HG03520 (cell line): ENCODE data around the gene TSPAN7.
A peak's percentile ranks its signal among the peaks of the same experiment; 100 is the strongest.

Source experiments
- ATAC-seq: cut with Tn5 transposase; IDR thresholded peaks from one replicate; pipeline ENCODE4 v1.9.1; 2021; ENCODE audit warnings: mild to moderate bottlenecking, moderate library complexity; ENCODE audit not compliant: unreplicated experiment

Gene TSPAN7

DNA sequence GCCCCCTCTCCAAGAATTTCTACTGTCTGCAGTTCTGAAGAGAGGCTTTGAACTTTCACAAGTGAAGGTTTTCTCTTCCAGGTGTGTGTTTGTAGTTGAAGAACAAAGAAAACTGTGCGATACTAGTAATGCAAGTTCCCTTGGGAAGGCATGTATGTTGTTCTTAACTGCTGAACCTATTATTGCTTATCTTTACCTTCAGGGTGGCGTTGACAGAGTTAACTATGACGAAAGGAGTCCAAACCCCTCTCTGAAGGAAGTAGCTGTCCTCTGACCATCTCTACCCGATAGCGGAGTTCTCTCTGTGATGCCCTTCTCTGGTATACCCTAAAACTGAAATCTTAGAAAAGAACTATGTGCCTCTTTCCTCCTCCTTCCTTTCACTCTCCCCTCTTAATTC is 79.9 kb downstream of the TSPAN7 start:
- ATAC-seq, result no peak

DNA sequence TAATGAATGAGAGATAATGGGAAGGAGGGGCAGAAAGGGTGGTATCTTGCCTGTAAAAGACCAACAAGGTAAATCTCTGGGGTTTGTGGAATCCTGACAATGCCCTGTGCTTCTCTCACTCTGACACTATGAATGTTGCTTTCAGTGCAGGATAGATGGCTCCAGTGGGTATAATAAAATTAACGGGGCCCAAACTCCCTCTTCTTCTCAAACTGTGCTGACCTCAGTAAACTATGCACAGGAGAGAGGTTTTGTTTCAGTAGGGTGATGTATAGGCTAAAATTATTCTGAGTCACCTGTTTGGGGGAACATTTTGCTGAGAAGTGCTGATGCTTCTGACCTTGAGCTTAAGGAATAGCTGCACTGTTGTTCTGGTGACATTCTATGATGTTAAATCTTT is 82.6 kb downstream of the TSPAN7 start:
- no peak for ATAC-seq

DNA sequence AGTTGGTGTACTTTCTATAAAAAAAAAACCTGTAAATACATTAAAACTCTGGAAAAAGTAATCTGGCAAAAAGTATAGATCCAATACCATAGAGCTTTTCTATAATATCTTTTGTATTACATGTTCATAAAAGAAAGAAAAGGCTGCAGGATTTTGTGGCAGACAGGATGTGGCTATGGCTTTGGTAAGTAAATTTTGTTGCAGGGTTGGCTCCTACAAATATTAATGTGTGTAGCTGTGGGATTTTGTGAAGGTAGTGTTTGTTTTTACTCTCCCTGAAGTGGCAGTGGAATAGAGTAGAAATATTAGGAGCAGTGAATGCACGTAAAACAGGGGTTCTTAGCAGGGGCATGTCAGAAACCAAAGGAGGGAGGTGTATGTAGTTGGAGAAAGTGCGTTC is 84.8 kb downstream of the TSPAN7 start:
- ATAC-seq, result no peak

DNA sequence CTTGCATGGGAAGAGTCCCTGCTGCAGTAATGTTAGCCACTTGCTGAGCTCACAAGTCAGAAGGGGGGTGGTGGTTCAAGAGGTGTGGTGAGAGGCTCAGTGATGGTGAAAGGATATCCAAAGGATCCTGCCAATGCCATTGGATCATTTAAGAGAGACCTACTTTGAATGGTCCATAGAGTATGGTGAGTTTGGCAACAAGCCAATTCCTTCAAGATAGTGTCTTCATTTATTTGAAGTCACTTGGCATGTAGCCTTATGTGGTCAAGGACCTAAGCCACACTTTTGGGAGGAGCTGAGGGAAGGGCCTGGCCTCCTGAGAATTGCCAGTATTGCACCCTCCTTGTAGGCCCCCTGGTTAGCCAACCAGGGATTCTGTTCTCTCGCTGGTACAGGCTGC is 87.9 kb downstream of the TSPAN7 start:
- no peak for ATAC-seq

DNA sequence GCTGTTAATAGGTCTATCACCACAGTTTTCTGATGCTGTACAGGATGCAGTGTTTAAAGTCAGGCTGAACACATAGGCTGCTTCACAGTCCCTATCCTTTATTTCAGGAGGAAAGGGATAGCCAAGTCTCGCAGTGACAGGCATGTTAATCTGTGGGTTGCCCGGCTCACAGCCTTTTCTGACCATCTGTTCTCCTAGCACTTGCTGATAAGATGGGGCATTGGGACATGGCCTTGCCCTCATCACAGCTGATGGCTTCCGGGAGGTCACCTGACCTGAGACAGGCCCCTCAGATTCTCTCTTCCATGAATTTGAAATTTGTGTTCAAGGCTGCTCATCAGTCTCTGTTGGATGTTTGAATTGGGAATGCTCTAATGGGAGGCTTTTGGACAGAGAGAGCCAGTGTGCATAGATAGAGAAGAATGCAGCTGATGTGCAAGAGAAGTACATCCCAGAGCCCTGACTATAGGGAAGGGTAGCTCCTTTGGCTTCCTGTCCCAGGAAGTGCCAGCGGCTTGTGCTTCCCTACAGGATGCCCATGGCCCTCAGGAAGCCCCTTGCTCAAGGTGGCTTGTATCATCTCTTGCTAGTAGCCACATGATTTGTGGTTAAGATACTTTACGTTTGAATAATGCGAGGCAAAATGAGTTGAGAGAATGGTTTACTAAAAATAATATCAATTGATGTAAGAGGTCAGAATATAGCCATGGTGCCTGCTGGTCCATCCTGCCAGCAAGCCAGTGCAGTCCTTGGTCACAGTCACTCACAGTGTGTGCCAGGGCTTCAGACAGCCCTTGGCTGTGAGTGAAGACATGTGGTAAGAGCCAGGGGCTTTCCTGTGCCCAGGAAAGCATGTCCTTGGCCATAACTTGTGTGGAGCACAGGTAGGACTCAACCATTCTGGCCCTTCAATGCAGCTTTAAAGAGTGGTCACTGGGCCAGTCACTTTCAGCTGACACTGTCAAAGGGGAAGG is 88.6 kb downstream of the TSPAN7 start:
- ATAC-seq, result no peak

DNA sequence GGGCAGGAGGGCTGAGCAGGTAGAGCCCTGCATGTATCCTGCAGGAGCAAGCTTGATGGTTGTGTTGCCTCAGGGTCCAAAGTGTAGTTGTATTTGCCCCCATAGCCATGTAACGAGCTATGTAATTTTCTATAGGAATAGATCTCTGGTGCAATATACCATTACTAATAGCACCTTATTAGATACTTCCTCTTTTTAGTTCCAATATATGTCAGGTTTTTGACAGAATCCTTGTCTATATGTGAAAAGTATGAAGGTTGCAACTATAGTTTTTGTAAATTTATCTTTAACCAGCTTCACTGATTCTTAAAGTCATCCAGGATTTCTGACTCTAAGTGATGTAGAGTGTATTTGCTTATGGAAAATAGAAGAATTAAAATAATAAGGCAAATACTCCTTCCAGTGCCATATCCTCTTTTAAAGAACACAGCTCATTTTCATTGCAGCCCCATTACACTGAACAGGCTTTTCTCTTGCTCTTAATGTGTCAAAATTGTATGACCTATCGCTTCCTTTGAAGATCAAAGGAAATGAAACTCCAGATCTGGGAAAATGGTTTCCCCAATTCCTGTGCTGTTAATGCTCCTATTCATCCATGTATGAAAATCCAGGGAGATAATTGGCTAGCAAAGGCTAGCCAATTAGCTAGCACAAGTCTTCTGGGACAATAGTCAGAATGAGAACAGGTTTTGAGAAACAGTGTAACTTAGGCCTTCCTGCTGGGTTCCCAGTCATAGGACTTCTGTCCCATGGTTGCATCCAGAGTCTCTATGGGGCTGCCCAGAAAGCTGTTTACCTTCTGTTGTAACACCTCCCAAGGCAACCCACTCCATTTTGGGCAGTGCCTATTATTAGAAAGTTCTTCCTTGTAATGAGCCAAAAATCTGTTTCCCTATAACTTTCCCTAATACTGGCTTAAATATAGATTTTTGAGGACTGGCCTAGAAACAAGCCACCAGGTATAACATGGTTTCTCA is 90.6 kb downstream of the TSPAN7 start:
- no peak for ATAC-seq

DNA sequence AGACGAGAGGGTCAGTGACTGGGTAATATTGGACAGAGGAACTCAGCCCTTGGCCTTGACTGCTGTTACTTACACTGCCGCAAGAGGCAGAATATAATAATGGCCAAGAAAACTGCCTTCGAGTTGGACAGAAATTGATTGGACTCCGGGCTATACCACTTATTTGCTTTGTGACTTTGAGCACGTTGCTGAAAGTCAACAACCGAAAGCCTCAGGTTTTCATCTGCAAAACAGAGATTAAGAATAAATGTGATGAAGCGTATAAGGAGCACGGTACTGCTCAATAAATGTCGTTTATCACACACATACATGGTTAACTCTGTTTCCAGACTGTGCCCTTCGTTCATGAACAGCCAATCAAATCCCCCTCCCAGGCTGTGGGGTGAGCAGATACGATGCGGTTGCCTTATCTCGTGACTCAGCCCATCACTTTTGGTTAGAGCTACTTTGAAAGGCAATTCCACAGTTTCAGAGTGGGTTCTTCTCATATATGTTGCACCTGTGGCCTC is 91.6 kb downstream of the TSPAN7 start:
- ATAC-seq, result no peak

DNA sequence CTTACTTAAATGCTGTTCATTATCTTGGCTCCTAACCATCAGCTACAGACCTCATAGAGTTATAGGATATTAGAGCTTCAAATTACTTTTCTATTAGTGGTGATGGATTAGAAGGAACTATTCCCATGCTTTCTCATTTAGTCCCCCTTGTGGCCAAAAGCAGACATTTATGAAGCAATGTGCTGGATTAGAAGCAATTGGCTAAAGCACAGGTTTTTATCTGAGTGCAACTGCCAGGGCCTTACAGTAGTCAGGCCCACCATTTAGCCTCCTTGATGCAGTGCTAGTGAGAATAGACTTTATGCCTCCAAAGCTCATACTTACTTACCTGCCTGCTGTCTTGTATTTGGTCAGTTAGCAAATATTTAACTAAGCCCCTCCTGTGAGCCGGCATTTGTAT is 93.0 kb downstream of the TSPAN7 start:
- ATAC-seq, result no peak

DNA sequence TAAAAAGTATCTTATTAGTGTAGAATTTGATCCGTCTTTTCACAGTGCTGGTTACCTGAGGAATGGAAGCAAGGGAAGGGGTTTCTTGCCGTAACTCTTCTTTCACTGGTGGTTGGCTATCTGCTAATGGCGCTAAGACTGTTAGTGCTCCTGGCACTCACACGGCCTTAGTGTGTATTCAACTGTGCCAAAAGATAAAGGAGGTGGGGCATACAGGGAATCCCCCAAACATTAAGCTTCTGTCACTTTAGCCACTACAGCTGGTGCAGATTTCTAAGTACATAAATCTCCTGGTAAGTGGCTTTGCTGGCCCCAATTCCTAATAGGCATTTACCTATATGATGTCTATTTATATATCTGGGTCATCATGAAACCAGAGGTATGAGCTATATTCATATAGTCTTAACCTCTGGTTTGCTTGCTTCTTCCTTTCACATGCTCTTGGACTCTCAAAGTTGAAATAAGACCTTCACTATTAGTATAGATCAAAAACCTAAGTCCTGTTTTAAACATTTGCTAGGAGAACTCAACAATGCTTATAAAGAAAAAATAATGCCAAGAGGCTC is 95.1 kb downstream of the TSPAN7 start:
- ATAC-seq, result no peak

DNA sequence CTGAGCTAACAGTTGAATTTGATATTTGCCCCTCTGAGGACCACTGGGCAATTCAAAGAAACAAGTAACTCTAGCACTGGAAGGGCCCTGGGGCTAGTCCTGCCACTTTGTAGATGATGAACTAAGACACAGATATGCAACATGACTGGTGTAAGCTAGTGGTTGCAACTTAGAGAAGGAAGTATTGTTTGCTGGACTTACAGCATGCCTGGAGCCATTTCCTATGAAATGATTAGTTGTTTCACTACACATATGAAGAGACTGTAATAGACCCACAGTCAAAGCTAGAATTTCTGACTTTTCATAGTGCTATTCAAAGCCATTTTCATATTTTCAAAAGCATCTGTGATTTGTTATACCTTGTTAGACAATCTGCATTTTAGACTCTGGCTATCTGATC is 96.2 kb downstream of the TSPAN7 start:
- ATAC-seq, result no peak

DNA sequence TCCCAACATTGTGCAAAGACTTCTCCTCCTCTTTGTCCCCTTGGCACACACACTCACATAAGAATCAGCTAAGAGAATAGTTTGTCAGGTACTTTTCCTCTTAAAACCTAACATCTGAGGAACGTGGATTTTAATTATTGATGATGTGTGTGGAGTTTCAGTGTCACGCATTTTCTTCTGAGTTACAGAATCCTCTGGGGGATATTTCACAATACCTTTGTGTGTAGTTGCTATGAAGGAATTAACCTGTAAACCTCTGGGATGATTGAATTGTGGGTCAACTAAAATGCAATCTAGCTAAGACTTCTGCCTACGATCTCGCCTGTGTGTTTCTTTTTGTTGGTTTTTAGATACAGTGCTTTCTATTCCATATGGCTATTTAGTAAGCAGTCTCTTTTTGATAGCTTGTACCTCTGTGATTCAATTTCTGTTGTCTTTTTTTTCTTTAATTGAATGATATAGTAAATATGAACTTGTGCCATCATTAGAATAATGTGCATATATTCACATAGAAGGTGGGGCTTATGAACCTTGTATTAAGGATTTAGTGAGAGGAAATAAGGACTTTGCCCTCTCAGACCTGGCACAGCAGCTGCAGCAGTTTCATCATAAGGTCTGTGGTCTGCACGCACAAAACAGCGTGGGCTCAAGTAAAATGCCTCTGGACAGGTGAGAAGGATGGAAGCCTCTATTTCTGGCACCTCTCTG is 99.2 kb downstream of the TSPAN7 start:
- no peak for ATAC-seq

DNA sequence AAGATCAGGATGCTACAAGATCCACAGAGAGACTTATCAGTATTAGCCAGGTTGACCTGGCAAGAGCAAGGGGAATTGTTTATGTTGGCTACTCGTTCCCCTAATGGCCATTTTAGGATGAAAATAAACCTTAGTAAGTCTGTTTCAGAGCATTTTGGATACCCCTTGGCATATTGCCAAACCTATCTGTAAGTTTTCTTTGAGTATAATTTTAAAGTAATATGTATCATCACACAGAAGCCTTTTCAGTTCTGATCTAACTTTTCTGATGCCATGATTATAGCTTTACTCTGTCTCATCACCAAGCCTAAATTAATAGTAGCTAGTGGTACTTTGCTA is 99.7 kb downstream of the TSPAN7 start:
- no peak for ATAC-seq

DNA sequence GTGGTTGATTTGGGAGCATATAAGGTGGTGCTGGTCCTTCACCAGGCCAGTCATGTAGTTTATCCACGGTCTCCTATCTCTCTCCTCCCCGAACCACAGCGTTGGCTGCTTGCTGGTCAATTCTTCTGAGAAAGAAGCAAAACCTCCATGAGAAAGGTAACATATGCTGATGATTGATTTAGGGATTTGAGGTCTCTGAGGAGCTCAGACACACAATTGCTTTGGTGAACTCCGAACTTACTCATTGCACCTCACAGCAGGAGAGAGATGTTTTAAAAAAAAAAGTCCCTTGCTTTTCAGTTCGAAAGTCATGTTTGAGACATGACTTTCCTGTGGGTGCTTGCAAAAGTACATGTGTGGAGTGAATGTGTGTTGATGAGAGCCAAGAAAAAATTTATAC is 100.2 kb downstream of the TSPAN7 start:
- peak; percentile 43 for ATAC-seq

DNA sequence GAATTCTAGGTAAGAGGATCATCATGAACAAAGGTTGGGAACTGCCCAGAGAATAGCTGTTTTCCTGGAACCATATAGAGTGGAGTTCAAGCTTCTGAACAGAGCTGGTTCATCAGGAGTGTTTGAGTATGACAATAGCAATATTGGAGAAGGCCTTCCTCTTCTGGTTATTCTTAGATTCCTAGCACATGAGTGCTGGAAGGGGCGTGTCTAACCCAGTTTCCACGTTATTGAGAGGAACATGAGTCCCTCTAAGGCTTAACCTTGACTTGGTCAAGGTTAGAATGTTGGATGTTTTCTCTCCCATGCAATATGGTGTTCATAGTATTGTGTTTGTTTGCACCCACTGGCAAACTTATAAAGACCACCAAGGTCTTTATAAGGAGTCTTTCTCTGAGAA is 101.3 kb downstream of the TSPAN7 start:
- ATAC-seq, result no peak

DNA sequence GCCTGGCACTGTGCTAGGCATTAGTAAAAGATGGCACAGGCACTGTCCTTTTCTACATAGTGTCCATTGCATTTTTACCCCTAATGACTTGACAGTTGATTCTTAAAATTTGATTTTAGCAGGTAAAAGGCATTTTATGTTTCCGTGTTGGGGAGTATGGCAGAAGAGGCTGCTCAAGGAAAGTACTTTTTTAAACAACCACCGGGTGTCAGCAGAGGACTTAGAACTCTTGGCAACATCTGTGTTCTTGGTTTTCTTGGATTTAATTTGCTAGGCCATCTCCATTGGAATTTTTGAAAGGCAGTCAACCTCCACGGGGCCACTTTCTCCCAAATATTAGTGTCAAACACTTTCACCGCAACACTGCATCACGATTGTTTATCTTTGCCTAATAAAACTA is 102.9 kb downstream of the TSPAN7 start:
- no peak for ATAC-seq

DNA sequence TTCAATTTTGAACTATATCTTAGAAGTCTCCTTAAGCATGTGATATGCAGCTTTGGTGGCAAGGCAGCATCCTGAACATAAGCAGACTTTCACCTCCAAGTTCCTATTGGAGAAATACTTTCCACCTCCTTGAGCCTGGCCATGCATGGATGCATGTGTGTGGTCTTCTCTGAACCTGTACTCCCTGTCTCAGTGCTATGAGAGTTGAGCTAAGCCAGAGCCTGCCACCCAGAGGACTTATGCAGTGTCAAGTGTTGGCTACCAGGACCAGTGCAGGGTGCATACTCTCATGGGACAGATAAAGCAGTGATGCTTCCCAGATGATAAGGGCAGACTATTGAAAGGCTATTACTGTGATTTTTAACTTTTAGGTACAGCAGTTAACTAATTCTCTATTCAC is 105.6 kb downstream of the TSPAN7 start:
- ATAC-seq, result no peak

DNA sequence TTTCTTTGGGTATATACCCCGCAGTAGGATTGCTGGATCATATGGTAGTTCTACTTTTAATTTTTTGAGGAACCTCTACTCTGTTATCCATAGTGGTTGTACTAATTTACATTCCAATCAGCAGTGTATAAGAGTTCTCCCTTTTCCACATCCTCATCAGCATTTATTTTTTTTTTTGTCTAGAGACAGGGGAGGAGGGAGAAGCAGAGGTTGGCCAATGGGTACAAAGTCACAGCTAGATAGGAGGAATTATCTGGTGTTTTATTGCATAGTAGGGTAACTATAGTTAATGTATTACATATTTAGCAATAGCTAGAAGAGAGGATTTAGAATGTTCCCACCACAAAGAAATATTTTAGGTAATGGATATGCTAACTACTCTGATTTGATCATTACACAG is 107.4 kb downstream of the TSPAN7 start:
- ATAC-seq, result no peak

DNA sequence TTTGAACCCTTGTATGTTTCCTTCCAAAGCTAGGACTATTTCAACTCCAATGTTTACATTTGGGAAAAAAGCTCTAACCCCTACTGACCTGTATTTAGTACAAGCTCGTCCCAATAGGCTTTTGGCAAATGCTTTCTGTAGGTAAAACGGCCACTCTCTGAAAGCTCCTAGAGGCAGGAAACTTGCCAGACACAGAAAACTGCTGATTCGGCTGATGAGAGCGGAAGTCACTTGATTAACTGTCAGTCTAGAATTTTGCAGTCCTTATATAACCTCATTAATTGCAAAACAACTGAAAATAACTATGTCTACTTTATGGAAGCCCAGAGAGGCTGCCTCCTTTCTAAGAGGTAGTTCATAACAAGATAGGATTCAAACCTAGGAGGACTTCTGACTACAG is 108.1 kb downstream of the TSPAN7 start:
- no peak for ATAC-seq

DNA sequence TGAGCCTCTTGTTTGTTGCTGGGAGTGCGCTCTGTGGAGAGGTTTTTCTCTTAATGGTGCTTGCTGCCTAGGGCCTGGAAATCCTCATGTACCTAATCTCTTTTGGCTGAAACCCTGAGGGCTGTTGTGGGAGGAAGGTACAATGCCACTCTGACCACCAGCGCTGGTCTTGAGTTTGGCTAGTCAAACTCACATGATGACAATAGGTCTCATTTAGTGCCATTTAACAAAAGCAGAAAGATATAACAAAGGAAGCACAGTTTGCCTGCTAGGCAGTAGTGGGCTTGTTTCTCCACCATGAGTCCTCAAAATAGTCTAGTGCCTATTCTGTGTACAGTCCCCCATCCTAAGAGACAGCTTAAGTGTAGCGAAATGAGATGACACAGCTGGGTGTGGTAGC is 111.3 kb downstream of the TSPAN7 start:
- ATAC-seq, result no peak

DNA sequence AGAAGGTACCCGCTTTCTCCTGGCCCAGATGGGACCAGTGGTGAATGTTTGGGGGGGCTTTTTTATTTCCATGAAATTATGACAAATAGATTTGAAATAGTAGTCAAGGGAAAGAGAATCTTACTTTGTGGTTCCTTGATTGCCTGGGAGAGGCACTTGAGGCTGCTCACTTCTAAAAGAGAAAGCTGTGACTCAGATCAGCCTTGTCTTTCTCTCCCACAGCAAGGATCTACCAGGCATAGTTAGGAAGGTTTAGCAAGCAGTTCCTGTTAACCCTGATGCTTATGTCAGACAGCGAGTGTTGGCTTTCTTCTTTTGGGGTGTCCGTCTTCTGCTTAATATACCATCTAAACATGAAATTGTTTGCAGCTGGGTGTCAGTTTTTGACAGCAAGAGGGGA is 114.5 kb downstream of the TSPAN7 start:
- no peak for ATAC-seq

DNA sequence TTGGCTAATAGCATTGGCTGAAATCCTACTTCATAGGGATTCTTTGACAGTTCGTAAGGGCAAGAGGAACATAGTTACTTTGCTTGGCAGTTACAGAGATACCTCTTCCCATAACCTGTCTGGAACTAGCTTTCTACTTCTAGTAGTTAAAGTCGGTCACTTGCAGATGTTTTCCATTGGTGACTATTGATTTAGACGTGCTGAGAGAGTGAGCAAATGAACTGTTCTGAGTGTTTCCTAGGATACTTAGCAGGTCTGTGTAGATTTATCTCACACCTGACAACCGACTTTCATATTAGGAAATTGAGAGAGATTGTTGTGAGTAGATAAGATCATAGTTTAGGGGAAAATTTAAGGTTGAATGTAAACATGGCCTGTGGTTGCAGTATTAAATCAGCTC is 116.8 kb downstream of the TSPAN7 start:
- ATAC-seq, result no peak
